Measurements from ENCODE around the gene MED27.

- TF ChIP-seq EZH2 (IDR thresholded peaks at IDR 0.05; ENCODE audit: borderline replicate concordance, control insufficient read depth, low read depth, low read length) = no peak
- TF ChIP-seq POLR2A (IDR thresholded peaks at IDR 0.05; ENCODE audit: low read depth, low read length) = no peak
- TF ChIP-seq, protein P1, sequence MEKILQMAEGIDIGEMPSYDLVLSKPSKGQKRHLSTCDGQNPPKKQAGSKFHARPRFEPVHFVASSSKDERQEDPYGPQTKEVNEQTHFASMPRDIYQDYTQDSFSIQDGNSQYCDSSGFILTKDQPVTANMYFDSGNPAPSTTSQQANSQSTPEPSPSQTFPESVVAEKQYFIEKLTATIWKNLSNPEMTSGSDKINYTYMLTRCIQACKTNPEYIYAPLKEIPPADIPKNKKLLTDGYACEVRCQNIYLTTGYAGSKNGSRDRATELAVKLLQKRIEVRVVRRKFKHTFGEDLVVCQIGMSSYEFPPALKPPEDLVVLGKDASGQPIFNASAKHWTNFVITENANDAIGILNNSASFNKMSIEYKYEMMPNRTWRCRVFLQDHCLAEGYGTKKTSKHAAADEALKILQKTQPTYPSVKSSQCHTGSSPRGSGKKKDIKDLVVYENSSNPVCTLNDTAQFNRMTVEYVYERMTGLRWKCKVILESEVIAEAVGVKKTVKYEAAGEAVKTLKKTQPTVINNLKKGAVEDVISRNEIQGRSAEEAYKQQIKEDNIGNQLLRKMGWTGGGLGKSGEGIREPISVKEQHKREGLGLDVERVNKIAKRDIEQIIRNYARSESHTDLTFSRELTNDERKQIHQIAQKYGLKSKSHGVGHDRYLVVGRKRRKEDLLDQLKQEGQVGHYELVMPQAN (conservative IDR thresholded peaks at IDR 0.05) = no peak
- TF ChIP-seq, protein P2, sequence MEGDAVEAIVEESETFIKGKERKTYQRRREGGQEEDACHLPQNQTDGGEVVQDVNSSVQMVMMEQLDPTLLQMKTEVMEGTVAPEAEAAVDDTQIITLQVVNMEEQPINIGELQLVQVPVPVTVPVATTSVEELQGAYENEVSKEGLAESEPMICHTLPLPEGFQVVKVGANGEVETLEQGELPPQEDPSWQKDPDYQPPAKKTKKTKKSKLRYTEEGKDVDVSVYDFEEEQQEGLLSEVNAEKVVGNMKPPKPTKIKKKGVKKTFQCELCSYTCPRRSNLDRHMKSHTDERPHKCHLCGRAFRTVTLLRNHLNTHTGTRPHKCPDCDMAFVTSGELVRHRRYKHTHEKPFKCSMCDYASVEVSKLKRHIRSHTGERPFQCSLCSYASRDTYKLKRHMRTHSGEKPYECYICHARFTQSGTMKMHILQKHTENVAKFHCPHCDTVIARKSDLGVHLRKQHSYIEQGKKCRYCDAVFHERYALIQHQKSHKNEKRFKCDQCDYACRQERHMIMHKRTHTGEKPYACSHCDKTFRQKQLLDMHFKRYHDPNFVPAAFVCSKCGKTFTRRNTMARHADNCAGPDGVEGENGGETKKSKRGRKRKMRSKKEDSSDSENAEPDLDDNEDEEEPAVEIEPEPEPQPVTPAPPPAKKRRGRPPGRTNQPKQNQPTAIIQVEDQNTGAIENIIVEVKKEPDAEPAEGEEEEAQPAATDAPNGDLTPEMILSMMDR (IDR thresholded peaks at IDR 0.05 in 2 of 3, conservative IDR thresholded peaks at IDR 0.05 in 1 of 3; ENCODE audit: control insufficient read depth in 2 of 3, extremely low read depth in 1 of 3, insufficient read depth in 1 of 3, low read depth in 3 of 3, low read length in 3 of 3) = no peak
- TF ChIP-seq POU2F2 (IDR thresholded peaks at IDR 0.05; ENCODE audit: borderline replicate concordance, low read depth, low read length) = no peak
- no peak for TF ChIP-seq EP300 (IDR thresholded peaks at IDR 0.05; ENCODE audit: borderline replicate concordance in 1 of 2, control insufficient read depth in 1 of 2, low read depth in 2 of 2, low read length in 2 of 2)
- no peak for TF ChIP-seq ELK1 (IDR thresholded peaks at IDR 0.05; ENCODE audit: low read depth, low read length)
- no peak for TF ChIP-seq MTA3 (IDR thresholded peaks at IDR 0.05; ENCODE audit: borderline replicate concordance, low read length)
- no peak for TF ChIP-seq SPI1 (IDR thresholded peaks at IDR 0.05; ENCODE audit: borderline replicate concordance, insufficient read depth, low read depth, low read length)
Measured at GRCh38 chr9:132044176-132044875, 35.3 kb downstream of the MED27 start.
